ENCODE measurements around the gene LHX3. TPM values are rescaled to one million over a fixed set of nuclear protein-coding genes. Genes with fewer than 3 reads are reported as not detected.
"Not testable (repeated sequence)": the region's sequence is repeated elsewhere in the genome, so short reads cannot be mapped to it uniquely, and the experiment has no call there.

The LHX3 gene
- total and polyA plus RNA-seq, 2 of the 4 experiments (the other 2 are of a cell fraction), result not detected

- H4K91ac ChIP-seq (ENCODE audit: insufficient read depth, low read depth, low read length); H2AK5ac ChIP-seq (ENCODE audit: low read depth, low read length); H3K36me3 ChIP-seq (ENCODE audit: control insufficient read depth, insufficient read depth, low read length); H3K79me1 ChIP-seq (ENCODE audit: low read depth in 1 of 2, low read length in 2 of 2); POLR2A ChIA-PET (ENCODE audit: unreplicated experiment); in situ Hi-C loops (cut with MboI; ENCODE audit: low sequenced_read_pairs); H3K27ac ChIP-seq (ENCODE audit: insufficient read depth, low read length); H2BK120ac ChIP-seq (ENCODE audit: low read depth, low read length); H2BK15ac ChIP-seq (ENCODE audit: low read depth, low read length); H3K18ac ChIP-seq (ENCODE audit: low read depth, low read length); H2AFZ ChIP-seq (replicated peaks; ENCODE audit: low read length, poor library complexity); DNase-seq; dilution Hi-C loops (cut with HindIII; ENCODE audit: low sequenced_read_pairs, unreplicated experiment); H3K4me3 ChIP-seq (ENCODE audit: insufficient read depth, low read depth, low read length); H3K14ac ChIP-seq (replicated peaks; ENCODE audit: low read depth, low read length); H4K20me1 ChIP-seq (ENCODE audit: insufficient read depth, low read length); H3K23ac ChIP-seq (ENCODE audit: low read depth, low read length); H2BK20ac ChIP-seq (ENCODE audit: low read depth, low read length); H3K9me3 ChIP-seq (ENCODE audit: control insufficient read depth, insufficient read depth, low read length); intact Hi-C loops (cut with micrococcal nuclease); H3K9ac ChIP-seq (ENCODE audit: low read depth, low read length); BruUV-seq (replicated peaks); H3K56ac ChIP-seq (ENCODE audit: extremely low read depth, insufficient read depth, low read length); H4K8ac ChIP-seq (ENCODE audit: low read depth in 2 of 2, low read length in 2 of 2); H3K4ac ChIP-seq (ENCODE audit: low read depth, low read length); H2BK5ac ChIP-seq (ENCODE audit: low read depth, low read length, poor library complexity, severe bottlenecking); H3K4me1 ChIP-seq (ENCODE audit: control insufficient read depth, insufficient read depth, low read length); H2AK9ac ChIP-seq (replicated peaks; ENCODE audit: low read depth, low read length, poor library complexity); H3K9me1 ChIP-seq (ENCODE audit: insufficient read depth, low read length); H4K5ac ChIP-seq (ENCODE audit: low read depth, low read length); H3K4me2 ChIP-seq (ENCODE audit: low read depth, low read length); ATAC-seq (ENCODE audit: low read depth): not testable (repeated sequence)
- 67% methylated on average over 7 of the region's 7 CpGs; no CpG with 5 or more reads in 1 of the 2 experiments for WGBS, 2 experiments (ENCODE audit: extremely low coverage in 2 of 2, insufficient read length in 1 of 2)
- CTCF ChIA-PET, result interaction anchor here (0.6 kb wide), 1 partner anchor 25 kb away, joined by 3 read pairs; no protein-coding TSS in a partner anchor
- peaks cover 44% of the 10 kb centered on the region for H3K27me3 ChIP-seq (ENCODE audit: control insufficient read depth, insufficient read depth, low read length)
Observed at GRCh38 chr9:136150664-136151213, 54.2 kb downstream of the LHX3 start.

Data from IMR-90 (cell line).